ENCODE data around the gene ARID5A. TPM values are rescaled to one million over a fixed set of nuclear protein-coding genes. Genes with fewer than 3 reads are reported as not detected.

Gene ARID5A
- total and polyA plus RNA-seq, 2 donors (not counting 1 experiment from before 2014, with no cell fraction given) = 35.5 to 93.0 TPM

DNA sequence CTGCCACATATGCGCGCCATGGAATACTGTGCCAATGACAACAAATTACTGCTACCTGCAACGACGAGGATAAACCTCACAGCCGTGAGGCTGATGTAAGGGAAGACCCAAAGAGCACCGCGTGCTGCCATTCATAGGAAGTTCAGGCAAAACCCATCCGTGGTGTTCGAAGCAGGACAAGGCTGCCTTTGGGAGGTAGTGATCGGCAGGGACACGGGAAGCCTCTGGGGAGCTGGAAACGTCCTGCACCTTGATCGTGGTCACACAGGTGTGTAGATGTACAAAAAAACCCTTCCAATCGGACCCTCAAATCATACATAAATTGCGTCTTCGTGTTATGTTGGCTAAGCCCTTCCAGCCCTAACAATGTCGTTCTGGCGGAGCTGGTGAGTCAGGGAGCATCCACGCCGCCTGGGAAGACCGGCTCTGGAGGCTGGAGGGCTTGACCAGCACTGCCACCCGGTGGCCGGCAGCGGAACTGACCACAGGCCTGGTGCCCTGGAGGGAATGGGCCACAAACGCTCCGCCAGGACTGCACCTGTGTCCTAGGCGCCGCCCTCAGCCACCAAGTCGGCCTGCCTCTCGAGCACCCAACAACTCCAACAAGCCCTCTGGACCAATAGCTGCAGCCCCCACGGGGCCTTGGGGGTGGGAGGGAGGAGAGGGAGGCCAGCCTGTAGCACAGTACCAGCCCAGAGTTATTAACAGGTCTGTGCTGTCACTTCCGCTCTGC is 27.3 kb upstream of the ARID5A start:
- H3K9me3 ChIP-seq (ENCODE audit: control extremely low read depth in 1 of 3, control insufficient read depth in 2 of 3, insufficient read depth in 1 of 3, low read length in 2 of 3) = no peaks in the 10 kb centered on the region
- no peak overlapping the region for H3K9ac ChIP-seq (ENCODE audit: low read length)
- intact Hi-C loops (cut with micrococcal nuclease) = loop anchor here (2.0 to 10.0 kb wide), 4 partner anchors 38 to 370 kb away; partner anchors contain the start of genes ASTL, CIAO1 and STARD7
- H2AFZ ChIP-seq (ENCODE audit: insufficient read depth, low read depth, low read length, poor library complexity, severe bottlenecking) = peak overlapping the region; percentile 57
- peaks cover 0 to 16% (median 0%) of the 10 kb centered on the region in 4 experiments for H3K27me3 ChIP-seq (replicated peaks in 1 of 4; ENCODE audit: control extremely low read depth in 1 of 4, control insufficient read depth in 3 of 4, insufficient read depth in 4 of 4, low read length in 3 of 4)
- H3K9me3 Mint-ChIP-seq (ENCODE audit: insufficient read depth) = no peaks in the 10 kb centered on the region
- H3K79me2 ChIP-seq (ENCODE audit: control insufficient read depth, insufficient read depth, low read length) = no peaks in the 10 kb centered on the region
- POLR2A ChIA-PET = interaction anchor here (1.1 kb wide), 1 partner anchor 204 kb away, joined by 4 read pairs; the partner anchor contains the start of gene SNRNP200
- H3K4me2 ChIP-seq (replicated peaks; ENCODE audit: low read depth, low read length, poor library complexity, severe bottlenecking) = peak overlapping the region; percentile 49
- H3K4me1 Mint-ChIP-seq = peaks cover 18% of the 10 kb centered on the region
- H4K20me1 ChIP-seq (ENCODE audit: control insufficient read depth, insufficient read depth, low read length, poor library complexity, severe bottlenecking) = no peaks in the 10 kb centered on the region
- TF ChIP-seq, protein P1, sequence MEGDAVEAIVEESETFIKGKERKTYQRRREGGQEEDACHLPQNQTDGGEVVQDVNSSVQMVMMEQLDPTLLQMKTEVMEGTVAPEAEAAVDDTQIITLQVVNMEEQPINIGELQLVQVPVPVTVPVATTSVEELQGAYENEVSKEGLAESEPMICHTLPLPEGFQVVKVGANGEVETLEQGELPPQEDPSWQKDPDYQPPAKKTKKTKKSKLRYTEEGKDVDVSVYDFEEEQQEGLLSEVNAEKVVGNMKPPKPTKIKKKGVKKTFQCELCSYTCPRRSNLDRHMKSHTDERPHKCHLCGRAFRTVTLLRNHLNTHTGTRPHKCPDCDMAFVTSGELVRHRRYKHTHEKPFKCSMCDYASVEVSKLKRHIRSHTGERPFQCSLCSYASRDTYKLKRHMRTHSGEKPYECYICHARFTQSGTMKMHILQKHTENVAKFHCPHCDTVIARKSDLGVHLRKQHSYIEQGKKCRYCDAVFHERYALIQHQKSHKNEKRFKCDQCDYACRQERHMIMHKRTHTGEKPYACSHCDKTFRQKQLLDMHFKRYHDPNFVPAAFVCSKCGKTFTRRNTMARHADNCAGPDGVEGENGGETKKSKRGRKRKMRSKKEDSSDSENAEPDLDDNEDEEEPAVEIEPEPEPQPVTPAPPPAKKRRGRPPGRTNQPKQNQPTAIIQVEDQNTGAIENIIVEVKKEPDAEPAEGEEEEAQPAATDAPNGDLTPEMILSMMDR (IDR thresholded peaks at IDR 0.05) = peak; percentile 75
- no peak for TF ChIP-seq EZH2 (IDR thresholded peaks at IDR 0.05; ENCODE audit: borderline replicate concordance, insufficient read depth, low read depth, low read length, poor library complexity, severe bottlenecking)
- DNase-seq = peak; percentile 78
- ATAC-seq (ENCODE audit: low read depth) = peak; percentile 67
- CTCF ChIA-PET = interaction anchor here (0.6 to 10.6 kb wide), 28 partner anchors 9 to 516 kb away, joined by 3 to 155 read pairs (median 5); partner anchors contain the start of genes ASTL, NCAPH and SNRNP200
- no peak overlapping the region for H3K4me3 ChIP-seq (ENCODE audit: control extremely low read depth in 1 of 5, extremely low read depth in 1 of 5, insufficient read depth in 1 of 5, low read depth in 2 of 5, low read length in 4 of 5)
- peaks cover 14% of the 10 kb centered on the region for H3K27me3 Mint-ChIP-seq
- 41% methylated on average over 24 of the region's 32 CpGs for WGBS (ENCODE audit: insufficient coverage)
- no peak overlapping the region for H3K27ac Mint-ChIP-seq
- peaks cover 18 to 23% of the 10 kb centered on the region in 2 donors for H3K4me1 ChIP-seq (ENCODE audit: control insufficient read depth in 2 of 2, insufficient read depth in 2 of 2, low read length in 2 of 2)
- H3K27ac ChIP-seq (ENCODE audit: low read length in 2 of 2) = no peak overlapping the region
- no peaks in the 10 kb centered on the region for H3K36me3 ChIP-seq (replicated peaks in 1 of 2; ENCODE audit: control extremely low read depth in 1 of 2, control insufficient read depth in 1 of 2, extremely low read depth in 1 of 2, insufficient read depth in 2 of 2, low read length in 1 of 2)
- H3K4me3 Mint-ChIP-seq = peak overlapping the region; percentile 78

DNA sequence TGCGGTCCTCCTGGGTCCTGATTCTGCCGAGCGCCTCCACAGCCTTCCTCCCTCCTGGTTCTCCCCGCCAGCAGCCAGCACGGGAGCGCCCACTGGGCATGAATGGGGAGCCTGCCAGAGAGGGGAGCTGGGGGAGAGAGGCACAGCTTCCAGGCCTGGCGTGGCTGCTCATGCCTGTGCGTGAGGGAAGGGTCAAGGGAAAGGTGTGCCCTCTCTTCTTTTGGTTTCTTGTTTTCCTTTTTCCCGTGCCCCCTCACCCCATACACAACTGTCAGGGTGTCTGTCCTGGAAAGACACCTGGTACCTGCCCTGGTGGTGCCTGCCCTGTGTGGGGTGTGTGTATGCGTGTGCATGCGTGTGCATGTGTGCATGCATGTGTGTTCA is 26.7 kb upstream of the ARID5A start:
- Mint-ChIP-seq H3K4me3 (peak overlapping the region; percentile 48), H3K27ac (no peak overlapping the region), H3K9me3 (ENCODE audit: insufficient read depth) (no peaks in the 10 kb centered on the region), H3K27me3 (peaks cover 14% of the 10 kb centered on the region), H3K4me1 (peaks cover 18% of the 10 kb centered on the region)
- ChIA-PET CTCF (interaction anchor here (0.6 to 10.6 kb wide), 22 partner anchors 9 to 517 kb away, joined by 3 to 155 read pairs (median 6); partner anchors contain the start of genes ASTL, NCAPH and SNRNP200), POLR2A (interaction anchor here (1.1 kb wide), 1 partner anchor 204 kb away, joined by 4 read pairs; the partner anchor contains the start of gene SNRNP200)
- no peak for TF ChIP-seq EZH2 (IDR thresholded peaks at IDR 0.05; ENCODE audit: borderline replicate concordance, insufficient read depth, low read depth, low read length, poor library complexity, severe bottlenecking)
- TF ChIP-seq, protein P1 (IDR thresholded peaks at IDR 0.05) = no peak
- intact Hi-C loops (cut with micrococcal nuclease) = loop anchor here (2.0 to 10.0 kb wide), 4 partner anchors 39 to 371 kb away; partner anchors contain the start of genes ASTL, CIAO1 and STARD7
- H3K4me1 ChIP-seq (ENCODE audit: control insufficient read depth in 2 of 2, insufficient read depth in 2 of 2, low read length in 2 of 2) = peaks cover 18 to 23% of the 10 kb centered on the region in 2 donors
- no peaks in the 10 kb centered on the region for H3K79me2 ChIP-seq (ENCODE audit: control insufficient read depth, insufficient read depth, low read length)
- DNase-seq = no peak
- no peak for ATAC-seq (ENCODE audit: low read depth)
- peak overlapping the region; percentile 49 for H3K4me2 ChIP-seq (replicated peaks; ENCODE audit: low read depth, low read length, poor library complexity, severe bottlenecking)
- no peaks in the 10 kb centered on the region for H4K20me1 ChIP-seq (ENCODE audit: control insufficient read depth, insufficient read depth, low read length, poor library complexity, severe bottlenecking)
- H3K4me3 ChIP-seq (ENCODE audit: control extremely low read depth in 1 of 5, extremely low read depth in 1 of 5, insufficient read depth in 1 of 5, low read depth in 2 of 5, low read length in 4 of 5) = no peak overlapping the region
- no peaks in the 10 kb centered on the region for H3K36me3 ChIP-seq (replicated peaks in 1 of 2; ENCODE audit: control extremely low read depth in 1 of 2, control insufficient read depth in 1 of 2, extremely low read depth in 1 of 2, insufficient read depth in 2 of 2, low read length in 1 of 2)
- H3K9ac ChIP-seq (ENCODE audit: low read length) = no peak overlapping the region
- H3K9me3 ChIP-seq (ENCODE audit: control extremely low read depth in 1 of 3, control insufficient read depth in 2 of 3, insufficient read depth in 1 of 3, low read length in 2 of 3) = no peaks in the 10 kb centered on the region
- WGBS (ENCODE audit: insufficient coverage) = 73% methylated on average over 4 of the region's 11 CpGs
- peak overlapping the region; percentile 57 for H2AFZ ChIP-seq (ENCODE audit: insufficient read depth, low read depth, low read length, poor library complexity, severe bottlenecking)
- H3K27me3 ChIP-seq (replicated peaks in 1 of 4; ENCODE audit: control extremely low read depth in 1 of 4, control insufficient read depth in 3 of 4, insufficient read depth in 4 of 4, low read length in 3 of 4) = peaks cover 0 to 16% (median 0%) of the 10 kb centered on the region in 4 experiments
- no peak overlapping the region for H3K27ac ChIP-seq (ENCODE audit: low read length in 2 of 2)

Data from B cell (primary cell).